ENCODE data around the gene HCK.

DNA sequence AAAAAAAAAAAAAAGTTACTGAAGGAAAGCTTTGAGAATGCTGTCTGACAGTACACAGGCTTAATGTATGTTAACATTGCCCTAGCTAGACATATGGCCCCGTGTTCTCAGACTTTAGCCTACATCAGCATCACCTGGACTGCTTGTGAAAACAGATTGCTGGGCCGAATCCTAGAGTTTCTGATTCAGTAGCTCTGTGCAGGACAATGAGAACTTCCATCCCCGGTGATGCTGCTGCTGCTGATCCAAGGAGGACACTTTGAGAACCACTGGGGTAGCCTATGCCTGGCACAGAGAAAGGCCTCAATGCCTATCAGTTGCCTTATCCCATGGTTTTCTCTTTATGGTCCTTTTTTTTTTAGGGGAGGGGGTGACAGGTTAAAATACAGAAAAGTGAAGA, 1.6 kb downstream of the HCK start:
- TF ChIP-seq CTCF (conservative IDR thresholded peaks at IDR 0.05 in 1 of 2, IDR thresholded peaks at IDR 0.05 in 1 of 2; ENCODE audit: low read depth in 1 of 2, low read length in 2 of 2) (no peak), EZH2 (IDR thresholded peaks at IDR 0.05; ENCODE audit: low read length, missing control alignments) (no peak)
